IMR-90 (cell line): ENCODE data around the gene CDON.

Experiments
- BHLHE40 ChIP-seq: fragments of 150-350 bp; IDR thresholded peaks from 2 replicates; pipeline ENCODE4 v1.6.1; 2016; ENCODE audit warnings: mild to moderate bottlenecking, low read depth, low read length
- CHD1 ChIP-seq: IDR thresholded peaks from 2 replicates; pipeline ENCODE4 v1.6.1; 2012; ENCODE audit warnings: low read depth, low read length, improper control_type of control experiment
- CTCF ChIP-seq: conservative IDR thresholded peaks from 2 replicates; pipeline ENCODE4 v1.5.1; 2012; ENCODE audit warnings: mild to moderate bottlenecking, low read depth, low read length, improper control_type of control experiment
- FOS ChIP-seq: fragments of 150-350 bp; IDR thresholded peaks from 2 replicates; pipeline ENCODE4 v1.6.1; 2016; ENCODE audit warnings: low read depth, low read length
- MAFK ChIP-seq: IDR thresholded peaks from 2 replicates; pipeline ENCODE4 v1.6.1; 2012; ENCODE audit warnings: low read depth, low read length, improper control_type of control experiment
- MAZ ChIP-seq: IDR thresholded peaks from 2 replicates; pipeline ENCODE4 v1.6.1; 2012; ENCODE audit warnings: low read depth, mild to moderate bottlenecking, low read length, improper control_type of control experiment, moderate library complexity, borderline replicate concordance
- MXI1 ChIP-seq: IDR thresholded peaks from 2 replicates; pipeline ENCODE4 v1.6.1; 2012; ENCODE audit warnings: low read depth, mild to moderate bottlenecking, low read length, moderate library complexity, borderline replicate concordance
- NFE2L2 ChIP-seq: fragments of 150-350 bp; IDR thresholded peaks from 2 replicates; pipeline ENCODE4 v1.6.1; 2016; ENCODE audit warnings: low read depth, mild to moderate bottlenecking, low read length
- POLR2A ChIP-seq: IDR thresholded peaks from 2 replicates; pipeline ENCODE4 v1.6.1; 2012; ENCODE audit warnings: mild to moderate bottlenecking, low read depth, low read length
- RAD21 ChIP-seq: IDR thresholded peaks from 2 replicates; pipeline ENCODE4 v1.6.1; 2012; ENCODE audit warnings: low read length, improper control_type of control experiment
- RCOR1 ChIP-seq: IDR thresholded peaks from 2 replicates; pipeline ENCODE4 v1.6.1; 2012; ENCODE audit warnings: mild to moderate bottlenecking, low read length, improper control_type of control experiment; ENCODE audit not compliant: insufficient replicate concordance
- SMC3 ChIP-seq: fragments of 150-350 bp; IDR thresholded peaks from 2 replicates; pipeline ENCODE4 v1.6.1; 2016; ENCODE audit warnings: low read depth, mild to moderate bottlenecking, antibody characterized with exemption, low read length, moderate library complexity
- USF2 ChIP-seq: fragments of 150-350 bp; IDR thresholded peaks from 2 replicates; pipeline ENCODE4 v1.6.1; 2017; ENCODE audit warnings: mild to moderate bottlenecking, antibody characterized with exemption, low read length, low read depth

GRCh38 chr11:125995313-125995712 is 67.4 kb downstream of the CDON start:
- TF ChIP-seq CTCF (no peak), POLR2A (no peak), MAZ (no peak), MXI1 (no peak), RAD21 (no peak), BHLHE40 (no peak), FOS (no peak), USF2 (no peak), SMC3 (no peak), MAFK (no peak), NFE2L2 (no peak), RCOR1 (no peak), CHD1 (no peak)
